ENCODE measurements around the gene ADGRL3. TPM values are rescaled to one million over a fixed set of nuclear protein-coding genes. Genes with fewer than 3 reads are reported as not detected.
"Not testable (repeated sequence)": the region's sequence is repeated elsewhere in the genome, so short reads cannot be mapped to it uniquely, and the experiment has no call there.

ADGRL3 gene
- total RNA-seq, 1 donor from 2014 or later: 6.1 TPM

DNA sequence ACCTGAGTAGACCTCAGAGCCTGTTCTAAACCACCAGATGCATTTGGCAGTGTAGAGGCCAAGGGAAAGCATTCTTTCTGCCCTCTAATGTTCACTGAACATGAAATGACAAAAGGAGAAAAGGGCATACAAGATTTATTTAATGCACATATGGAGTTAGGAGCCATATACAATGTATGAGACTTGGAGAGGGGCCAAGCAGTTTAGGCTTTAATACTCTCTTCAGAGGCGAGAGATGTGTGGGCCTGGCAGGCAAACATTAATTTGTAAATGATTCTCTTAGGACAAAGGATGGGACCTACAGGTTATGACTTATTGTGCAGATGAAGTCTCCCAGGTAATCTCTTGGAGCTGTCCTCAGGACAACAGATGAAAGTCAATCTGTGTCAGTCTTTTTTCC is 631.9 kb downstream of the ADGRL3 start:
- no peaks in the 10 kb centered on the region for H3K36me3 ChIP-seq
- no peaks in the 10 kb centered on the region for H3K27me3 ChIP-seq (ENCODE audit: low read depth)
- intact Hi-C loops (cut with micrococcal nuclease): no loop called here
- H3K4me1 ChIP-seq: no peaks in the 10 kb centered on the region
- no peak for DNase-seq
- TF ChIP-seq, protein P1, sequence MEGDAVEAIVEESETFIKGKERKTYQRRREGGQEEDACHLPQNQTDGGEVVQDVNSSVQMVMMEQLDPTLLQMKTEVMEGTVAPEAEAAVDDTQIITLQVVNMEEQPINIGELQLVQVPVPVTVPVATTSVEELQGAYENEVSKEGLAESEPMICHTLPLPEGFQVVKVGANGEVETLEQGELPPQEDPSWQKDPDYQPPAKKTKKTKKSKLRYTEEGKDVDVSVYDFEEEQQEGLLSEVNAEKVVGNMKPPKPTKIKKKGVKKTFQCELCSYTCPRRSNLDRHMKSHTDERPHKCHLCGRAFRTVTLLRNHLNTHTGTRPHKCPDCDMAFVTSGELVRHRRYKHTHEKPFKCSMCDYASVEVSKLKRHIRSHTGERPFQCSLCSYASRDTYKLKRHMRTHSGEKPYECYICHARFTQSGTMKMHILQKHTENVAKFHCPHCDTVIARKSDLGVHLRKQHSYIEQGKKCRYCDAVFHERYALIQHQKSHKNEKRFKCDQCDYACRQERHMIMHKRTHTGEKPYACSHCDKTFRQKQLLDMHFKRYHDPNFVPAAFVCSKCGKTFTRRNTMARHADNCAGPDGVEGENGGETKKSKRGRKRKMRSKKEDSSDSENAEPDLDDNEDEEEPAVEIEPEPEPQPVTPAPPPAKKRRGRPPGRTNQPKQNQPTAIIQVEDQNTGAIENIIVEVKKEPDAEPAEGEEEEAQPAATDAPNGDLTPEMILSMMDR (IDR thresholded peaks at IDR 0.05; ENCODE audit: borderline replicate concordance): no peak
- H3K4me3 ChIP-seq: no peak overlapping the region
- no peaks in the 10 kb centered on the region for H3K9me3 ChIP-seq (replicated peaks)
- H3K27ac ChIP-seq (replicated peaks): no peak overlapping the region

DNA sequence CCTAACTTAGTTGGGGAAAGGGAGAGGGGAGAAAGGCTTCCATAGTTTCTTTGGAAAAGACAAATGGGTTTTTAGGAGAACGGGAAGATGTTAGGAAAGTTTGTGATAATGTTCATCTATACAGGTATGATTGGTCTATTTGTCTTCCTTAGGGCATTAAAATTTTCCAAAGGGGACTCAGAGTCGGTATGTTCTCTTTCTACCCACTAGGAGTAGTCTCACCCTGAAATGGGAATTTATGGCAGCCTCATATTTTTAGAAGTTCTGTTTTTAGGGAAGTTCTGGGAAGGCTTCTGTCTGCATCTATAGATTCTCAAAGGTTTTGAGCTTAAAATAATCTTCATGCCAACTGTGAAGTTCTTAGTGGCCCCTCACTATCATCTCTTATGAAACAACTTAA is 637.3 kb downstream of the ADGRL3 start:
- H3K36me3 ChIP-seq: no peaks in the 10 kb centered on the region
- H3K27me3 ChIP-seq (ENCODE audit: low read depth): no peaks in the 10 kb centered on the region
- TF ChIP-seq, protein P1 (IDR thresholded peaks at IDR 0.05; ENCODE audit: borderline replicate concordance): no peak
- H3K4me1 ChIP-seq: no peaks in the 10 kb centered on the region
- intact Hi-C loops (cut with micrococcal nuclease): no loop called here
- no peaks in the 10 kb centered on the region for H3K9me3 ChIP-seq (replicated peaks)
- DNase-seq: no peak
- no peak overlapping the region for H3K27ac ChIP-seq (replicated peaks)
- H3K4me3 ChIP-seq: no peak overlapping the region

DNA sequence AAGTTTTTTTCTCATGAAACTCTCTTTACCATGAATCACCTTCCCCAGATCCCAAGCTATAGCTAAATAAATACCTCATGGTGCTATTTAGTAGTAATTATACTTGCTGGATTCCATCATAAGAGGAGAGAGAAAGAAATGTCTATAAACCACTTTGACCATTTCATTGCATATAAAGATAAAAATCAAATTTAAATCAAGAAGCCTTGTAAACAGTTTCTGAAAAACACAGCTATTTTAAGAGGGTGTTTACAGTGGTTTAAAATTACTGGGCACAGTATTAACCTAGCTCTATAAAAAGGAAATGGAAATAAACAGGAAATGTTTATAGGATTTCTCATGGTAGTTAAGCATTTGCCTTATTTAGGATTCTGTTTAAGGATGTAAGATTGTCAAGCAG is 637.9 kb downstream of the ADGRL3 start:
- TF ChIP-seq, protein P1 (IDR thresholded peaks at IDR 0.05; ENCODE audit: borderline replicate concordance): no peak
- Histone ChIP-seq H3K27ac (replicated peaks) (no peak overlapping the region), H3K4me1 (no peaks in the 10 kb centered on the region), H3K4me3 (no peak overlapping the region), H3K36me3 (no peaks in the 10 kb centered on the region), H3K9me3 (replicated peaks) (no peaks in the 10 kb centered on the region), H3K27me3 (ENCODE audit: low read depth) (no peaks in the 10 kb centered on the region)
- DNase-seq: no peak
- intact Hi-C loops (cut with micrococcal nuclease): no loop called here

DNA sequence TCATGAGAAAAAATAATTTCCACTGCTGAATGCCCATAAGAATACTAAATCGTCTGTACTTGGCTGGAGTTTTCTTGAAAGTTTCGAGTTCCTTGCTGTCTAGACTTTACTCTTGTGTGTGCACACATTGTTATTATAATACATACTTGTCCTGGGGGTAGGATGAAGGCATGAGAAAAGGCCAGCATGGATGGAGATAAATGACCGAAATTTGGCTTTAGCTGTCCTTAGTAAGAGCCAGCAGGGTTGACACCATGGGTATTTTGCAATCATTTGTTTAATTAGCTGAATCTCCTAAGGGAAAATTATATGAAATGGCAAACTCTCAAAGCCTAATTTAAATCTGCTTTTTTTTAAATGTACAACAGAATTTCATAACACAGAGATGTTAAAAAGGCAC is 641.6 kb downstream of the ADGRL3 start:
- DNase-seq: no peak
- Histone ChIP-seq H3K4me3 (no peak overlapping the region), H3K9me3 (replicated peaks) (no peaks in the 10 kb centered on the region), H3K27ac (replicated peaks) (no peak overlapping the region), H3K27me3 (ENCODE audit: low read depth) (no peaks in the 10 kb centered on the region), H3K4me1 (no peaks in the 10 kb centered on the region), H3K36me3 (no peaks in the 10 kb centered on the region)
- TF ChIP-seq, protein P1 (IDR thresholded peaks at IDR 0.05; ENCODE audit: borderline replicate concordance): no peak
- intact Hi-C loops (cut with micrococcal nuclease): no loop called here

DNA sequence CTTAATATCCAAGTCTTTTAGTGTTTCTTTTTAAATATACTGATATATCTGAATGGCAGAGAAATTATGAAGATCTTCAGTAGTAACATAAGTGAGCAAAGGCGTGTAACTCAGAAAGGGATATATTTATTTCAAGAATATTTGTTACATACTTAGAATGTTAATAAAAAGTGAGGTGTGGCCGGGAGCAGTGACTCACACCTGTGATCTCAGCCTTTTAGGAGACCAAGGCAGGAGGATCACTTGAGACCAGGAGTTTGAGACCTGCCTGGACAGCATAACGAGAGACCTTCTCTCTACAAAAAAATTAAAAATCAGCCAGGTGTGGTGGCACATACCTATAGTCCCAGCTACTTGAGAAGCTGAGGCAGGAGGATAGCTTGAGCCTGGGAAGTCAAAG is 651.0 kb downstream of the ADGRL3 start:
- Histone ChIP-seq H3K4me3 (no peak overlapping the region), H3K27ac (replicated peaks) (no peak overlapping the region), H3K27me3 (ENCODE audit: low read depth) (no peaks in the 10 kb centered on the region), H3K9me3 (replicated peaks) (no peaks in the 10 kb centered on the region), H3K36me3 (no peaks in the 10 kb centered on the region), H3K4me1 (no peaks in the 10 kb centered on the region)
- intact Hi-C loops (cut with micrococcal nuclease): no loop called here
- no peak for DNase-seq
- TF ChIP-seq, protein P1 (IDR thresholded peaks at IDR 0.05; ENCODE audit: borderline replicate concordance): no peak

DNA sequence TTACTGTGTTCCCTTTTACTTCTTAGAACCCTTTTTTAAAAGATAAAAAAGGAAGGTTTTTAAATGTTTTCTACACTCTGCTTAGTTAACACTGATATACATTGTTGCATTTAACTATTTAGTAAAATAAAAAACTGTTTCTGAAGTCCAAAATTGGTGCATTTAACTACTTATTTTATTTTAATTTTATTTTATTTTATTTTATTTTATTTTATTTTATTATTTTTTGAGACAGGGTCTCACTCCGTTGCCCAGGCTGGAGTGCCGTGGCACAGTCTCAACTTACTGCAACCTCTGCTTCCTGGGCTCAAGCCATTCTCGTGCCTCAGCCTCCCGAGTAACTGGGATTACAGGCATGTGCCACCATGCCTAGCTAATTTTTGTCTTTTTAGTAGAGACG is 652.0 kb downstream of the ADGRL3 start:
- DNase-seq; H3K27me3 ChIP-seq (ENCODE audit: low read depth); intact Hi-C loops (cut with micrococcal nuclease); H3K4me3 ChIP-seq; H3K9me3 ChIP-seq (replicated peaks); H3K4me1 ChIP-seq; H3K27ac ChIP-seq (replicated peaks); H3K36me3 ChIP-seq: not testable (repeated sequence)
